ENCODE measurements around the gene ERCC8. TPM values are rescaled to one million over a fixed set of nuclear protein-coding genes. Genes with fewer than 3 reads are reported as not detected.

ERCC8 gene
- total RNA-seq, 1 donor from 2014 or later = 24.0 TPM

DNA sequence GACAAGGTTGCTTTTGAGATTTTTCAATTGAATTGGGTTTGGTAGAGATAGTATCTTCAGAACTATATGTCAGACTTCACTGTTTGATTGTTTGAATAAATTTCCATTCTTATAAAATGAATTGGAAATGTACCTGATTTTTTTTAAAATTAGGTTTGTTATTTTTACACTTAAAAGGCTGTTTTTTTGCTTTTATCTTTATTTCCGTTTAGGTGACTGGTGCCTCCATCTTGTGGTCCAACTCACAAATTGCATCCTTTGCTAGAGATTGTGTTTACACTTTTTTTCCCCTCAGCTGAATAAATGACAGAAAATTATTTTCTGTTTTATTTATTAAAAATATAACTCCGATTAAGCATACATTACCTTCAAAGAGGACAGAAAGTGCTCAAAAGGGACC is 15.7 kb upstream of the ERCC8 start:
- TF ChIP-seq, protein P1, sequence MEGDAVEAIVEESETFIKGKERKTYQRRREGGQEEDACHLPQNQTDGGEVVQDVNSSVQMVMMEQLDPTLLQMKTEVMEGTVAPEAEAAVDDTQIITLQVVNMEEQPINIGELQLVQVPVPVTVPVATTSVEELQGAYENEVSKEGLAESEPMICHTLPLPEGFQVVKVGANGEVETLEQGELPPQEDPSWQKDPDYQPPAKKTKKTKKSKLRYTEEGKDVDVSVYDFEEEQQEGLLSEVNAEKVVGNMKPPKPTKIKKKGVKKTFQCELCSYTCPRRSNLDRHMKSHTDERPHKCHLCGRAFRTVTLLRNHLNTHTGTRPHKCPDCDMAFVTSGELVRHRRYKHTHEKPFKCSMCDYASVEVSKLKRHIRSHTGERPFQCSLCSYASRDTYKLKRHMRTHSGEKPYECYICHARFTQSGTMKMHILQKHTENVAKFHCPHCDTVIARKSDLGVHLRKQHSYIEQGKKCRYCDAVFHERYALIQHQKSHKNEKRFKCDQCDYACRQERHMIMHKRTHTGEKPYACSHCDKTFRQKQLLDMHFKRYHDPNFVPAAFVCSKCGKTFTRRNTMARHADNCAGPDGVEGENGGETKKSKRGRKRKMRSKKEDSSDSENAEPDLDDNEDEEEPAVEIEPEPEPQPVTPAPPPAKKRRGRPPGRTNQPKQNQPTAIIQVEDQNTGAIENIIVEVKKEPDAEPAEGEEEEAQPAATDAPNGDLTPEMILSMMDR (conservative IDR thresholded peaks at IDR 0.05) = peak; percentile 72
- DNase-seq (ENCODE audit: low read depth, low spot score) = no peak
- Mint-ChIP-seq H3K4me1 (no peaks in the 10 kb centered on the region), H3K27ac (ENCODE audit: unreplicated experiment) (no peak overlapping the region), H3K36me3 (ENCODE audit: low read depth) (peaks cover 7% of the 10 kb centered on the region), H3K4me3 (no peak overlapping the region), H3K27me3 (ENCODE audit: low read depth) (no peaks in the 10 kb centered on the region), H3K9me3 (peaks cover 4% of the 10 kb centered on the region)

DNA sequence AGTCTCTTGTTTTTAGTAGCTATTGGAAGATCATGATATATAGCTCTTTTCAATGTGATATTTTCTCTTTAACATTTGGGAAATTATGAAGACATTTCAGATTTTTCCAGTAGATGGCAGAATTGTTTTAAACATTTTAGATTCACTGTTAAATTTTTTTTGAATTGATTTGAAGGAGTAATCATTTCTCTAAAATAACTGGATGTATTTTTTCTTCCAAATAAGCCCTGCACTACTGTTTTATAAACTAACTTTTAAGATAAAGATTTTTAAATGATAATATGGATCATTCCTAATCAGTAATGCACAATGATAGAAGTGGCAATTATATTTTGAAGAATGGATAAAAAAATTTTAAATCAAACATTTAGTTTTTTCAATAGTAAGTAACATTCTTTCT is 14.3 kb upstream of the ERCC8 start:
- TF ChIP-seq, protein P1 (conservative IDR thresholded peaks at IDR 0.05) = peak; percentile 62
- Mint-ChIP-seq H3K9me3 (peaks cover 4% of the 10 kb centered on the region), H3K4me1 (no peaks in the 10 kb centered on the region), H3K4me3 (no peak overlapping the region), H3K27ac (ENCODE audit: unreplicated experiment) (no peak overlapping the region), H3K36me3 (ENCODE audit: low read depth) (peaks cover 6% of the 10 kb centered on the region), H3K27me3 (ENCODE audit: low read depth) (no peaks in the 10 kb centered on the region)
- DNase-seq (ENCODE audit: low read depth, low spot score) = no peak

DNA sequence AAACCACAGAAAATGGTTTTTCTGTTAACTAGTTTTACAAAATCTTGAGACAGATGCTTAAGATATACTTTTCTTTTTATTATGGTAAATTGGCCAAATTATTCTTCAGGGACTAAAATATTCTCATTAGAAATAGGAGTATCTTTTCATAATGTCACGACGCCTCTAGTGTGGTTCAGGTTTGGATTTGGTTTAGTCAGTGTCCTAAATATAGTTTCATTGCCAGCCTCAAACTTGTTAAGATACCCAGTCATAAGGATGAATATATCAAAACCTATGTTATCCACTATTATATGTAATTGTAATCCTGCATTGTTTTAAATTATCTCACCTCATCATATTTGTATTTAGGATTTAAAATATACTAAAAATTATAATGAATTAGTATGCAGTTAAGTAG is 13.8 kb upstream of the ERCC8 start:
- Mint-ChIP-seq H3K4me3 (no peak overlapping the region), H3K36me3 (ENCODE audit: low read depth) (peaks cover 6% of the 10 kb centered on the region), H3K4me1 (no peaks in the 10 kb centered on the region), H3K27me3 (ENCODE audit: low read depth) (no peaks in the 10 kb centered on the region), H3K9me3 (peaks cover 4% of the 10 kb centered on the region), H3K27ac (ENCODE audit: unreplicated experiment) (no peak overlapping the region)
- TF ChIP-seq, protein P1 (conservative IDR thresholded peaks at IDR 0.05) = no peak
- DNase-seq (ENCODE audit: low read depth, low spot score) = no peak

DNA sequence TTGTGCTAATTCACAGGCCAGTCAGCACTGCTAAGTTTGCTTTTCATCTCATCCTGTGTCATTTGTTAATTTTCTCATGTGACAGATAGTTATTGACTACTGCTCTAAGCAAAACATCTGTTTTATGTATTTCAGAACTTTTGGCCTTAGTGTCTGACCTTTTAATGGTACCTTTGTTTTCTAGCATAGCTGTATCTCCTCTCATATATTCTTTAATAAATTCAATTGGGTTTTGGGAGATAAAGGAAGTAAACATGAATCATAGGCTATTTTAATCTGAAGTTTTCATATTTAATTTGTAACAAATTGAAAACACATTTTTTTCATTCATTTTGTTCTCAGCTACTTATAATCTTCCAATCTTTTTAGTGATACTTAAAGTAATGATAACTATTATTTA is 13.2 kb upstream of the ERCC8 start:
- no peaks in the 10 kb centered on the region for H3K27me3 Mint-ChIP-seq (ENCODE audit: low read depth)
- H3K4me1 Mint-ChIP-seq = no peaks in the 10 kb centered on the region
- H3K9me3 Mint-ChIP-seq = peaks cover 4% of the 10 kb centered on the region
- H3K36me3 Mint-ChIP-seq (ENCODE audit: low read depth) = peaks cover 6% of the 10 kb centered on the region
- no peak overlapping the region for H3K4me3 Mint-ChIP-seq
- DNase-seq (ENCODE audit: low read depth, low spot score) = no peak
- TF ChIP-seq, protein P1 (conservative IDR thresholded peaks at IDR 0.05) = no peak
- no peak overlapping the region for H3K27ac Mint-ChIP-seq (ENCODE audit: unreplicated experiment)

DNA sequence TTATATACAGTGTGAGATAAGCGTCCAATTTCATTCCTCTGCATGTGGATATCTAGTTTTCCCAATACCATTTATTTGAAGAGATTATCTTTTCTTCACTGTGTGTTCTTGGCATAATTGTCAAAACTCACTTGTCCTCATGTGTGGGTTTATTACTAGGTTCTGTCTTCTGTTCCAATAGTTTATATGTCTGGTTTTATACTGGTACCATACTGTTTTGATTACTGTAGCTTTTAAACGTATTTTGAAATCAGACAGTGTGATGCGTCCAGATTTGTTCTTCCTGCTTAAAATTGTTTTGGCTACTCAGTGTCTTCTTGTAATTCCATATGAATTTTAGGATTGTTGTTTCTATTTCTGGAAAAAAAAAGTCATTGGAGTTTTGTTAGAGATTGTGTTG is 10.4 kb upstream of the ERCC8 start:
- Mint-ChIP-seq H3K27ac (ENCODE audit: unreplicated experiment) (no peak overlapping the region), H3K9me3 (peaks cover 4% of the 10 kb centered on the region), H3K27me3 (ENCODE audit: low read depth) (no peaks in the 10 kb centered on the region), H3K36me3 (ENCODE audit: low read depth) (peaks cover 6% of the 10 kb centered on the region), H3K4me3 (no peak overlapping the region), H3K4me1 (no peaks in the 10 kb centered on the region)
- TF ChIP-seq, protein P1 (conservative IDR thresholded peaks at IDR 0.05) = no peak
- no peak for DNase-seq (ENCODE audit: low read depth, low spot score)

DNA sequence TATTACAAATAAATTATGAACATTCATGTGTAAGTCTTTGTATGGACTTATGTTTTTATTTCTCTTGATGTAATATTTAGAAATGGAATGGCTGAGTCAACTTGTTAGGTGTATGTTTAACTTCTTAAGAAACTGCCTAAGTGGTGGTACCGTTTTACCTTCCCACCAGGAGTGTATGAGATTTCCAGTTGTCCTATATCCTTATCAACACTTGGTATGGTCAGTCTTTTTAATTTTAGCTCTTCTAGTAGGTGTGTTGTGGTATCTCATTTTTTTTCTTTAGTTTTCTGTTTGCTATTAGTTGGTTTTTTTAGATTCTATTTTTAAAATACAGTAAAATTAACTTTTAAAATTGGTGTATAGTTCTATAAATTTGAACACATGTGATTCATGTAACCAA is 3.9 kb upstream of the ERCC8 start:
- peaks cover 20% of the 10 kb centered on the region for H3K4me1 Mint-ChIP-seq
- peaks cover 3% of the 10 kb centered on the region for H3K9me3 Mint-ChIP-seq
- H3K27ac Mint-ChIP-seq (ENCODE audit: unreplicated experiment) = no peak overlapping the region
- H3K36me3 Mint-ChIP-seq (ENCODE audit: low read depth) = peaks cover 7% of the 10 kb centered on the region
- H3K27me3 Mint-ChIP-seq (ENCODE audit: low read depth) = no peaks in the 10 kb centered on the region
- TF ChIP-seq, protein P1 (conservative IDR thresholded peaks at IDR 0.05) = no peak
- DNase-seq (ENCODE audit: low read depth, low spot score) = no peak
- H3K4me3 Mint-ChIP-seq = peak overlapping the region; percentile 65

Data from neural crest cell (in vitro differentiated cells).